ENCODE data around the gene PRKN.

- no peak for TF ChIP-seq EZH2 (IDR thresholded peaks at IDR 0.05; ENCODE audit: insufficient read depth, poor library complexity, severe bottlenecking)
- no peak for TF ChIP-seq EZH2phosphoT487 (IDR thresholded peaks at IDR 0.05; ENCODE audit: insufficient read depth, low read depth)
These were observed 754.5 kb downstream of the PRKN start for GRCh38 chr6:161973064-161973463.
